HG02981 (cell line): Measurements from ENCODE around the gene KRT72.
"Not testable (repeated sequence)": the region's sequence is repeated elsewhere in the genome, so short reads cannot be mapped to it uniquely, and the experiment has no call there.

ENCODE experiments used
- ATAC-seq: cut with Tn5 transposase; IDR thresholded peaks from one replicate; pipeline ENCODE4 v1.9.1; 2021; ENCODE audit warnings: mild to moderate bottlenecking, moderate library complexity; ENCODE audit not compliant: unreplicated experiment

KRT72 gene

GRCh38 chr12:52608826-52609630, 7.8 kb upstream of the KRT72 start:
- no peak for ATAC-seq

GRCh38 chr12:52608161-52608560, 6.9 kb upstream of the KRT72 start:
- no peak for ATAC-seq

DNA sequence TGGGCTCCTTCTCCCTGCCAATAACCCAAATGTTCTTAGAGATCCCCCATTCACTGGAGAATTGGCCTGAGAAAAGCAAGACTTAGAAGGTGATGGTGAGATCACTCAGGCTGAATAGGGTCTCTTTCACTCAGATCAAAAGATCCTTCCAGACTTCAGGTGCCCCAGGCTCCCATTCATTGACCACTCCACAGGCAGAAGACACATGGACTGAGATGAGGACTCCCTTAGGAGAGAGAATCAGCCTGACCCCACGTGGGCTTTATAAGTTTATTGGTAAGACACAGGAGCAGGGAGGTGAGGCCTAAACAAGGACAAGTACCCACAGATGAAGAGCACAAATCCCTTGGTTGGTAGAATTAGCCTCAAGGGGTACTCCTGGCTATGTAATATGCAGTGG, 6.1 kb upstream of the KRT72 start:
- ATAC-seq, result no peak

- ATAC-seq, result no peak
These were observed 5.4 kb upstream of the KRT72 start for GRCh38 chr12:52606581-52607218.

GRCh38 chr12:52606096-52606495, 4.8 kb upstream of the KRT72 start:
- no peak for ATAC-seq

GRCh38 chr12:52605542-52605941, 4.3 kb upstream of the KRT72 start:
- ATAC-seq, result no peak

- ATAC-seq, result no peak
These were observed 3.6 kb upstream of the KRT72 start for GRCh38 chr12:52604859-52605258.

GRCh38 chr12:52603314-52603713, 2.1 kb upstream of the KRT72 start:
- ATAC-seq, result no peak

DNA sequence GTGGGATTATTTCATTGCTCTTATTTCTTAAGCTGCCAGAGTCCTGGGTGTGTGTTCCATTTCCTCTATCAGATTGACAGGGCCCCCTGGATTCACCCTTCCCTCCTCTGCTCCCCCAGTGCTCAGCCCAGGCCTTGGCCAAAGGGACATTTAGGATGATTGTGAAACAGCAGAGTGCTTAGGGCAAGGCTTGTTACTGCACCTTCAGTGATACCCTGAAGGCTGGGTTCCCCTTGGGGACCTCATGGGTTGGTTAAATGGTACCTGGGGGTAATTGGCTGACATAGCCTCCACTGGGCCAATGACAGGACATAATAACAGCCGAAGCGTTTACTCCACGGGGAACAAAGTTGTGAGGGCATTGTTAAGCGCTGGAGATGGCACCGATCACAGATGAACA, 1.3 kb upstream of the KRT72 start:
- ATAC-seq, result no peak

DNA sequence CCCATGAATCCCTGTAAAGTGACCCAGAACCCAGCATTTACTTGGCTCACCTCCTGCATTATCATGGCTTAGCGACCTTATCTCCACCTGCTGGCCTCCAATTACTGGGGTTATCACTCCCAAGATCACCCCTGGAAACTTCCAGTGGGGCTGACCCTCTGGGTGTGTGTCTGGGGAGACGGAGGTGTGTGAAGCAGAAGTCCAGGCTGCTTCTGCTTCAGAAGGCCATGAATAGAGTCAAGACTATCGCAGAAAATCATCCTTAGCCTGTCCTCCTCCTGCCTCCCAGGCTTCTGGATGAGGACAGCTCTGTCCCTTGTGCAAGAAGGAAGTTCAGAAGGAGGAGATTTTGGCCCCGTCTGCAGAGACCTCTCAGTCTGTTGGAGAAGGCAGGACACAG, 408 bp upstream of the KRT72 start:
- ATAC-seq, result no peak

DNA sequence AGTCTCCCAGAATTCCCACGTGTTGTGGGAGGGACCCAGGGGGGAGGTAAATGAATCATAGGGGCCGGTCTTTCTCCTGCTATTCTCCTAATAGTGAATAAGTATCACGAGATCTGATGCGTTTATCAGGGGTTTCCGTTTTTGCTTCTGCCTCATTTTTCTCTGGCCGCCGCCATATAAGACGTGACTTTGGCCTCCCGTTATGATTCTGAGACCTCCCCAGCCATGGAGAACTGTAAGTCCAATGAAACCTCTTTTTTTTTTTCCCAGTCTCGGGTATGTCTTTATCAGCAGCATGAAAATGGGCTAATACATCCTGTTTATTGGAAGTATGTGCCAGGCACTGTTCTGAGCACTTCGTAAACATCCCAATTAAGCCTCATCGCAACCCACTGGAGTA, 788 bp downstream of the KRT72 start:
- no peak for ATAC-seq

- no peak for ATAC-seq
These were observed 1.2 kb downstream of the KRT72 start for GRCh38 chr12:52600071-52600470.

DNA sequence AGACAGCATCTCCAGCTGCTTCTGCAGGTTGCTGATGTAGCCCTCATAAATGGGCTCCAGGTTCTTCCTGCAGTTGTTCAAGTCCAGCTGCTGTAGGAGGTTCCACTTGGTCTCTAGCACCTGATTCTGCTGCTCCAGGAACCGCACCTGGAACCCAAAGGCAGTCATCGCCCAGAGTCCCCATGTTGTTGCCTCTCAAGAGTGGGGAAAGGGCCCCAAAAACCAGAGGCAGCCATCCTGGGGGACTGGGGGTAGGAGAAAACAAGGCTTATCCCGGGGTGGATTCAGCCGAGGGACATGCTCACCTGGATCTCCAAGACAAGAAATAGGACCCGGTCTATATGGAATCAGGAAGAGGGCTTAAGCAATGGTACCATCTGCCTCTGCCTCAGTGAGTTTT, 2.3 kb downstream of the KRT72 start:
- no peak for ATAC-seq

DNA sequence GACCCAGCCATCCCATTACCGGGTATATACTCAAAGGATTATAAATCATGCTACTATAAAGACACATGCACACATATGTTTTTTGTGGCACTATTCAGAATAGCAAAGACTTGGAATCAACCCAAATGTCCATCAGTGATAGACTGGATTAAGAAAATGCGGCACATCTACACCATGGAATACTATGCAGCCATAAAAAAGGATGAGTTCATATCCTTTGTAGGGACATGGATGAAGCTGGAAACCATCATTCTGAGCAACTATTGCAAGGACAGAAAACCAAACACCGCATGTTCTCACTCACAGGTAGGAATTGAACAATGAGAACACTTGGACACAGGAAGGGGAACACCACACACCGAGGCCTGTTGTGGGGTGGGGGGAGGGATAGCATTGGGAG, 7.0 kb downstream of the KRT72 start:
- not testable (repeated sequence) for ATAC-seq

- ATAC-seq, result no peak
These were observed 9.7 kb downstream of the KRT72 start for GRCh38 chr12:52591521-52591920.

DNA sequence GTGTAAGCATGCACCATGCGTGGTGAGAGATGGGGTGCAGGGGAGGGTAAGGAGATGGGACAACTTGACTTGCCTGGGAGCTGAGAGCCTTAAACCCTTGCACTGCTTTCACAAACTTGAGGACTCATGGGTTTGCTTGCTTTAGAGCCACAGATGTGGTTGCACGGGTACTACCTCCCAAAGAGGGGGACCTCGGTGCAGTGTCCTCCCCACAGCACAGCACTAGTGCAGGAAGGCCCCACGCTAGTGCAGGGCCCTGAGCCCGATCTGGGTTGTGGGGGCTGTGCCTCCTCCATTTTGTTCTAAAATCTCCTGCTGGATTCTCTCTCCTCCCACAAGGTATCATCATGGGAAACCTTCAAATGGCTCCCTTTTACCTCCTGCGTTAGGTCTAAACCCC, 11.2 kb downstream of the KRT72 start:
- ATAC-seq, result no peak

GRCh38 chr12:52587563-52587962, 13.7 kb downstream of the KRT72 start:
- ATAC-seq, result no peak

DNA sequence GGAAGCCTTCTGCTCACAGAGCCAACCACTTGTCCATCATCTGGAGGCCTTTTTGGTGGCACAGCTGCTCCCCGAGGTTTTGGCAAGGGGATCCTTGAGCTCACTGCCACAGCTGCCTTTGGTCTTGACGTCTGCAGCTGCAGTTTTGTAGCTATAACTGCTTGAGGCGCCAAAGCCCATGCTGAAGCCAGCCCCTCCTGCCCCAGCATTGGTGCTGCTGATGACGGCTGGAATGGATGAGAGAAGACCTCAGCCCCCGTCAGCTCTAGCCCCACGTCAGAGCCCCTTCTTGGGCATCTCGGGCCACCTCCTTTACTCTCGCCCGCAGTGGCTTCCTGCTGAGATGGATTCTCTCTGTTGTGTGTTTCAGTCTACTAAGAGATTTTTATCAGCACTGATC, 15.3 kb downstream of the KRT72 start:
- ATAC-seq, result no peak

DNA sequence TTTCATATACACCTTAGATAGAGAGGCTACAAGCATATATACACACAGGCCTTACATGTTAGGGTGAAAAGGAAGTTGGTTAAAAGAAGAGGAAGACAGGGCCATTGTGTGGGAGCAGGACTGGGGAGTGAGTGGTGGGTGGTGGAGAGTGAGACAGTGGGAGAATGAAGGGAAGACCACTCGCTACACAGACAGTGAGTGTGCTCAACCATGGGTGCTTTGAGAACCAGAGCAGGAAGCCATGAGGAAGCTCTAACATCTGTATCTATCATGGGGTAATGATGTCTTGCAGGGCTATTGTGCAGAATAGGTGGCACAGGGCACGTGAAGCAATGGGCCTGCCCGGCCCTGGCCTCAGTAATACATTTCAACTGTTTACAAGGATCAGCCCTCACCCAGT, 16.2 kb downstream of the KRT72 start:
- ATAC-seq, result no peak

DNA sequence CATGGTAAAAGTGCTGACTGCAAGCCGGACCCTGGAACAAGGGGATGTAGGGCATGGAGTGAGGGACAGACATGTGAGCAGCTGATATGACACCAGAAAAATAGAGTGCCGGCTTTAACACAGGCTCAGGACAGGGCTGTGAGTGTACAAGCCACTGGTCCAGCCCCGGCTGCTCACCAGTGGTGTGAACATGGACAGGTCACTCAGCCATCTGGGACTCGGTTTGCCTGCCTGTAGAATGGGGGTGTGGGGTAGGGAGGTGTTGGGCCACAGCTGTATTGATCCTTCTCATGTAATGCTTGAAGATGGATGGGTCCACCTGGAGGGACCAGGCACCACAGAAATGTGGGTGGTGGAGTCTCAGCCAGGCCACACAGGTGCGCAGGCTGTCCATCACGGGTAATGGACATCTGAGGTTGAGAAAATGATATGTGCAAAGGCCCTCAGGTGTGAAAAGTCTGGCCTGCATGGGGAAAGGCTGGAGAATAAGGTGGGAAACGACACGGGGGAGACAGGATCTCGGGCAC, 17.0 kb downstream of the KRT72 start:
- no peak for ATAC-seq

DNA sequence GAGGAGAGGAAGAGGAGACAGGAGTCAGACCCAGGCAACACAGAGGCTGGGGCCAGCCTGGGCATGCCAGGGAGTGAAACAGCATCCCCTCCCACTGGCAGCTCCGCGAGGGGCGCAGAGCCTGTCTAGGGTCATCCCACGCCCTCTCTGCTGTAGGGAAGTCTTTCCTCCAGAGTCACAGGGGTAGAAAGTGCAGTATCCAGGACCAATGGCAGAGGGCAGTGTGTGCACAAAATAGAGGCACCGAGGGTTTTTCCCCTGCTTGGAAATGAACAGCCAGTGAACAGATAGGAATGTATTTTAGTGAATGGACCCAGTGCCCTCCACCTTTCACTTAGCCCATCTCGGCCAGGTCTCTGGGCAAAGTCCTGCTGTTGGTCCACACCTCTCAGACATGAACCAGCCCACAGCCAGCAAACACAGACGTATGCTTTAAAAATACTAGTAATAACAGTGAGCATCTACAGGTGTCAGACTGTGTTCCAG, 18.2 kb downstream of the KRT72 start:
- no peak for ATAC-seq

GRCh38 chr12:52582486-52582885, 18.8 kb downstream of the KRT72 start:
- no peak for ATAC-seq
